Adrenal gland (tissue), 12 donors: ENCODE results near the gene SPNS2. TPM values are rescaled to one million over a fixed set of nuclear protein-coding genes. Genes with fewer than 3 reads are reported as not detected.

Experiments used
- DNase-seq, 7 donors: peaks; one replicate each; pipeline ENCODE4 v3.0.0-alpha.2; 2019 to 2020
- H3K27ac ChIP-seq, 5 donors: fragments of 200-600 bp; sonication (generic) in 4 of 5; 1 replicate in 3 of 5; 2 replicates in 2 of 5; pipeline versions ENCODE4 v1.5.1 to v1.8.0; 2016 to 2020; ENCODE audit warnings: mild to moderate bottlenecking in 1 of 5
- H3K27me3 ChIP-seq: fragments of 200-600 bp; 2 replicates; pipeline ENCODE4 v1.8.0; 2021
- H3K36me3 ChIP-seq, 2 donors: fragments of 200-600 bp; replicated peaks in 1 of 2; 1 replicate in 1 of 2; 2 replicates in 1 of 2; pipeline versions ENCODE4 v1.5.1 to v1.8.0; 2018 to 2022
- H3K4me1 ChIP-seq, 2 donors: fragments of 200-600 bp; replicated peaks in 1 of 2; 1 replicate in 1 of 2; 2 replicates in 1 of 2; pipeline versions ENCODE4 v1.5.1 to v1.8.0; 2018 to 2021
- H3K4me3 ChIP-seq, 4 donors: fragments of 200-600 bp; sonication (generic) in 3 of 4; one replicate each; pipeline ENCODE4 v1.5.1; 2016 to 2018
- H3K9me3 ChIP-seq, 3 donors: fragments of 200-600 bp; sonication (generic) in 1 of 3; replicated peaks in 1 of 3; 1 replicate in 2 of 3; 2 replicates in 1 of 3; pipeline versions ENCODE4 v1.5.1 to v1.8.0; 2016 to 2021
- CTCF ChIP-seq, 6 experiments: fragments of 450-650 bp in 4 of 6; fragments of 200-600 bp in 2 of 6; sonication (generic) in 1 of 6; IDR thresholded peaks; 1 replicate in 5 of 6; 2 replicates in 1 of 6; pipeline versions ENCODE4 v1.5.1 to v1.8.0; 2016 to 2021; ENCODE audit warnings: antibody characterized with exemption in 6 of 6, mild to moderate bottlenecking in 2 of 6, moderate library complexity in 1 of 6
- POLR2A ChIP-seq, 2 donors: fragments of 450-650 bp; IDR thresholded peaks; one replicate each; pipeline ENCODE4 v1.6.1; 2017; ENCODE audit warnings: antibody characterized with exemption in 2 of 2, mild to moderate bottlenecking in 2 of 2, moderate library complexity in 1 of 2
- WGBS, 4 donors: extraction: QIAGEN DNeasy Blood & Tissue Kit in 2 of 4; methylation state at CpG; one replicate each; pipeline versions ENCODE4 v1.1.5 to v1.1.7; 2013 to 2017; 5-methylcytosine and 5-hydroxymethylcytosine counted together
- intact Hi-C, 2 donors: fragments of 100-400 bp; cut with DNase I; formaldehyde crosslinking; loops; one replicate each; pipeline versions ENCODE4 v1.14.1 to v1.15.0; 2022 to 2023
- polyA plus RNA-seq, 3 donors: library from polyadenylated mRNA; stranded (reverse); fragments of 200-250 nt in 2 of 3; fragments of 350-450 nt in 1 of 3; fragmentation: Illumina TruSeq in 1 of 3; extraction: RNeasy Lipid Tissue Mini Kit (QIAGEN cat#74804) in 1 of 3; gene quantifications; one replicate each; pipeline ENCODE4 v1.2.3, GENCODE V29; 2013 to 2014
- total RNA-seq, 9 donors: library from RNA; depleted of rRNA in 4 of 9; stranded (reverse); fragments of >200 nt in 4 of 9; fragments of 120-200 nt in 1 of 9; fragmentation: NEBNext Ultra II Directional in 1 of 9; extraction: Animal tissue kit (Norgen Biotek cat#: 25700) in 1 of 9; gene quantifications; one replicate each; pipeline versions ENCODE4 v1.1.0 to v1.2.4, GENCODE V29; 2013 to 2023
- donor health status: healthy with polysubstance abuse.
- donor health status: Bipolar disorder and iron deficiency.
- donor health status: DM: yes; HTN: yes; CAD: no.
- donor health status: DM: no; HTN: no; CAD: no.
- donor health status: DM: no; HTN: no; CAD: no.
- donor health status: DM: yes; HTN: yes; CAD: no.

The SPNS2 gene
- total and polyA plus RNA-seq, 12 donors, result 0.90 to 25.1 (median 7.7) TPM

- DNase-seq, result no peak
- no peaks in the 10 kb centered on the region for H3K9me3 ChIP-seq
- no peaks in the 10 kb centered on the region for H3K4me1 ChIP-seq
- no peaks in the 10 kb centered on the region for H3K36me3 ChIP-seq
- TF ChIP-seq POLR2A (IDR thresholded peaks at IDR 0.05) (no peak), CTCF (IDR thresholded peaks at IDR 0.05) (no peak)
- no peak overlapping the region for H3K4me3 ChIP-seq
- no peaks in the 10 kb centered on the region for H3K27me3 ChIP-seq
- H3K27ac ChIP-seq, result no peak overlapping the region
- intact Hi-C loops, result no loop called here
- WGBS, 4 donors, result 45 to 59% (median 52%) methylated on average over 13 to 14 of the region's 14 CpGs
Observed at GRCh38 chr17:4480929-4481898, 17.5 kb upstream of the SPNS2 start.

- DNase-seq, result no peak
- H3K27me3 ChIP-seq, result no peaks in the 10 kb centered on the region
- no peaks in the 10 kb centered on the region for H3K9me3 ChIP-seq
- H3K36me3 ChIP-seq, result no peaks in the 10 kb centered on the region
- intact Hi-C loops, result no loop called here
- H3K27ac ChIP-seq, result no peak overlapping the region
- no peaks in the 10 kb centered on the region for H3K4me1 ChIP-seq
- no peak overlapping the region for H3K4me3 ChIP-seq
- no peak for TF ChIP-seq CTCF (IDR thresholded peaks at IDR 0.05)
- no peak for TF ChIP-seq POLR2A (IDR thresholded peaks at IDR 0.05)
- WGBS, 4 donors, result 90 to 92% (median 91%) methylated on average over 10 to 16 of the region's 16 CpGs
Observed at GRCh38 chr17:4482338-4483011, 16.2 kb upstream of the SPNS2 start.

GRCh38 chr17:4483012-4483840 lies 15.5 kb upstream of the SPNS2 start:
- intact Hi-C loops, result no loop called here
- Histone ChIP-seq H3K9me3 (no peaks in the 10 kb centered on the region), H3K27ac (no peak overlapping the region), H3K27me3 (no peaks in the 10 kb centered on the region), H3K36me3 (no peaks in the 10 kb centered on the region), H3K4me3 (no peak overlapping the region), H3K4me1 (no peaks in the 10 kb centered on the region)
- DNase-seq, result no peak
- 78 to 84% (median 81%) methylated on average over 11 to 13 of the region's 13 CpGs for WGBS, 4 donors
- TF ChIP-seq CTCF (IDR thresholded peaks at IDR 0.05) (no peak), POLR2A (IDR thresholded peaks at IDR 0.05) (no peak)
